Measurements from ENCODE around the gene RSPH9.
"Not testable (repeated sequence)": the region's sequence is repeated elsewhere in the genome, so short reads cannot be mapped to it uniquely, and the experiment has no call there.

The RSPH9 gene

GRCh38 chr6:43700939-43701560, 56.2 kb downstream of the RSPH9 start:
- H3K4me1 ChIP-seq (ENCODE audit: control insufficient read depth, low read depth, low read length): peaks cover 40% of the 10 kb centered on the region

GRCh38 chr6:43702171-43702533, 57.3 kb downstream of the RSPH9 start:
- no peaks in the 10 kb centered on the region for H3K27me3 ChIP-seq (ENCODE audit: control insufficient read depth, insufficient read depth, low read length)
- peak overlapping the region; percentile 5 for H3K9ac ChIP-seq (ENCODE audit: low read length)
- H3K27ac ChIP-seq (ENCODE audit: low read length): peak overlapping the region; percentile 2
- H3K4me3 ChIP-seq (ENCODE audit: low read length): peak overlapping the region; percentile 12
- H3K36me3 ChIP-seq (ENCODE audit: control insufficient read depth, low read depth, low read length): no peaks in the 10 kb centered on the region
- H3K4me1 ChIP-seq (ENCODE audit: control insufficient read depth, low read depth, low read length): peaks cover 38% of the 10 kb centered on the region
- H3K9me3 ChIP-seq (ENCODE audit: control insufficient read depth, low read depth, low read length): no peaks in the 10 kb centered on the region

More at GRCh38 chr6:43700939-43701560, 56.2 kb downstream of the RSPH9 start:
- H3K9me3 ChIP-seq (ENCODE audit: control insufficient read depth, low read depth, low read length); H3K4me3 ChIP-seq (ENCODE audit: low read length); H3K9ac ChIP-seq (ENCODE audit: low read length); H3K27ac ChIP-seq (ENCODE audit: low read length); H3K27me3 ChIP-seq (ENCODE audit: control insufficient read depth, insufficient read depth, low read length); H3K36me3 ChIP-seq (ENCODE audit: control insufficient read depth, low read depth, low read length): not testable (repeated sequence)

GRCh38 chr6:43702534-43703440, 58.0 kb downstream of the RSPH9 start:
- Histone ChIP-seq H3K27ac (ENCODE audit: low read length) (peak overlapping the region; percentile 48), H3K9ac (ENCODE audit: low read length) (peak overlapping the region; percentile 5), H3K4me3 (ENCODE audit: low read length) (peak overlapping the region; percentile 12), H3K27me3 (ENCODE audit: control insufficient read depth, insufficient read depth, low read length) (no peaks in the 10 kb centered on the region), H3K9me3 (ENCODE audit: control insufficient read depth, low read depth, low read length) (no peaks in the 10 kb centered on the region), H3K36me3 (ENCODE audit: control insufficient read depth, low read depth, low read length) (no peaks in the 10 kb centered on the region), H3K4me1 (ENCODE audit: control insufficient read depth, low read depth, low read length) (peaks cover 45% of the 10 kb centered on the region)

- Histone ChIP-seq H3K4me1 (ENCODE audit: control insufficient read depth, low read depth, low read length) (peaks cover 41% of the 10 kb centered on the region), H3K27ac (ENCODE audit: low read length) (no peak overlapping the region), H3K9ac (ENCODE audit: low read length) (no peak overlapping the region)
Observed at GRCh38 chr6:43703512-43704429, 58.9 kb downstream of the RSPH9 start.

GRCh38 chr6:43705996-43706395, 61.2 kb downstream of the RSPH9 start:
- no peak overlapping the region for H3K9ac ChIP-seq (ENCODE audit: low read length)

More at GRCh38 chr6:43703512-43704429, 58.9 kb downstream of the RSPH9 start:
- H3K27me3 ChIP-seq (ENCODE audit: control insufficient read depth, insufficient read depth, low read length): no peaks in the 10 kb centered on the region
- H3K9me3 ChIP-seq (ENCODE audit: control insufficient read depth, low read depth, low read length): no peaks in the 10 kb centered on the region
- no peaks in the 10 kb centered on the region for H3K36me3 ChIP-seq (ENCODE audit: control insufficient read depth, low read depth, low read length)
- H3K4me3 ChIP-seq (ENCODE audit: low read length): no peak overlapping the region

GRCh38 chr6:43706788-43707187, 62.0 kb downstream of the RSPH9 start:
- Histone ChIP-seq H3K9ac (ENCODE audit: low read length) (no peak overlapping the region), H3K36me3 (ENCODE audit: control insufficient read depth, low read depth, low read length) (no peaks in the 10 kb centered on the region), H3K27ac (ENCODE audit: low read length) (no peak overlapping the region), H3K4me1 (ENCODE audit: control insufficient read depth, low read depth, low read length) (peaks cover 28% of the 10 kb centered on the region), H3K27me3 (ENCODE audit: control insufficient read depth, insufficient read depth, low read length) (no peaks in the 10 kb centered on the region), H3K4me3 (ENCODE audit: low read length) (no peak overlapping the region), H3K9me3 (ENCODE audit: control insufficient read depth, low read depth, low read length) (no peaks in the 10 kb centered on the region)

More at GRCh38 chr6:43705996-43706395, 61.2 kb downstream of the RSPH9 start:
- Histone ChIP-seq H3K36me3 (ENCODE audit: control insufficient read depth, low read depth, low read length) (no peaks in the 10 kb centered on the region), H3K4me1 (ENCODE audit: control insufficient read depth, low read depth, low read length) (peaks cover 35% of the 10 kb centered on the region), H3K27me3 (ENCODE audit: control insufficient read depth, insufficient read depth, low read length) (no peaks in the 10 kb centered on the region), H3K4me3 (ENCODE audit: low read length) (no peak overlapping the region), H3K9me3 (ENCODE audit: control insufficient read depth, low read depth, low read length) (no peaks in the 10 kb centered on the region), H3K27ac (ENCODE audit: low read length) (no peak overlapping the region)

GRCh38 chr6:43707269-43707668, 62.4 kb downstream of the RSPH9 start:
- H3K27me3 ChIP-seq (ENCODE audit: control insufficient read depth, insufficient read depth, low read length): no peaks in the 10 kb centered on the region
- H3K4me1 ChIP-seq (ENCODE audit: control insufficient read depth, low read depth, low read length): peaks cover 23% of the 10 kb centered on the region
- H3K9me3 ChIP-seq (ENCODE audit: control insufficient read depth, low read depth, low read length): no peaks in the 10 kb centered on the region
- H3K4me3 ChIP-seq (ENCODE audit: low read length): no peak overlapping the region
- H3K9ac ChIP-seq (ENCODE audit: low read length): no peak overlapping the region
- H3K36me3 ChIP-seq (ENCODE audit: control insufficient read depth, low read depth, low read length): no peaks in the 10 kb centered on the region
- H3K27ac ChIP-seq (ENCODE audit: low read length): no peak overlapping the region

GRCh38 chr6:43707767-43708166, 62.9 kb downstream of the RSPH9 start:
- no peak overlapping the region for H3K27ac ChIP-seq (ENCODE audit: low read length)

GRCh38 chr6:43708860-43709653, 64.2 kb downstream of the RSPH9 start:
- H3K9ac ChIP-seq (ENCODE audit: low read length): no peak overlapping the region
- H3K4me1 ChIP-seq (ENCODE audit: control insufficient read depth, low read depth, low read length): peaks cover 17% of the 10 kb centered on the region
- H3K4me3 ChIP-seq (ENCODE audit: low read length): no peak overlapping the region
- H3K36me3 ChIP-seq (ENCODE audit: control insufficient read depth, low read depth, low read length): no peaks in the 10 kb centered on the region
- H3K9me3 ChIP-seq (ENCODE audit: control insufficient read depth, low read depth, low read length): no peaks in the 10 kb centered on the region
- H3K27ac ChIP-seq (ENCODE audit: low read length): no peak overlapping the region
- no peaks in the 10 kb centered on the region for H3K27me3 ChIP-seq (ENCODE audit: control insufficient read depth, insufficient read depth, low read length)

More at GRCh38 chr6:43707767-43708166, 62.9 kb downstream of the RSPH9 start:
- no peak overlapping the region for H3K4me3 ChIP-seq (ENCODE audit: low read length)
- peaks cover 22% of the 10 kb centered on the region for H3K4me1 ChIP-seq (ENCODE audit: control insufficient read depth, low read depth, low read length)
- H3K9me3 ChIP-seq (ENCODE audit: control insufficient read depth, low read depth, low read length): no peaks in the 10 kb centered on the region
- H3K9ac ChIP-seq (ENCODE audit: low read length): no peak overlapping the region
- no peaks in the 10 kb centered on the region for H3K27me3 ChIP-seq (ENCODE audit: control insufficient read depth, insufficient read depth, low read length)
- H3K36me3 ChIP-seq (ENCODE audit: control insufficient read depth, low read depth, low read length): no peaks in the 10 kb centered on the region

GRCh38 chr6:43709654-43710303, 64.9 kb downstream of the RSPH9 start:
- no peaks in the 10 kb centered on the region for H3K36me3 ChIP-seq (ENCODE audit: control insufficient read depth, low read depth, low read length)
- H3K9ac ChIP-seq (ENCODE audit: low read length): no peak overlapping the region
- peaks cover 17% of the 10 kb centered on the region for H3K4me1 ChIP-seq (ENCODE audit: control insufficient read depth, low read depth, low read length)
- no peak overlapping the region for H3K27ac ChIP-seq (ENCODE audit: low read length)
- H3K27me3 ChIP-seq (ENCODE audit: control insufficient read depth, insufficient read depth, low read length): no peaks in the 10 kb centered on the region
- H3K4me3 ChIP-seq (ENCODE audit: low read length): no peak overlapping the region
- H3K9me3 ChIP-seq (ENCODE audit: control insufficient read depth, low read depth, low read length): no peaks in the 10 kb centered on the region
